ENCODE data around the gene WDR1. TPM values are rescaled to one million over a fixed set of nuclear protein-coding genes. Genes with fewer than 3 reads are reported as not detected.

The WDR1 gene
- polyA plus RNA-seq, 1 donor, result 168 TPM

DNA sequence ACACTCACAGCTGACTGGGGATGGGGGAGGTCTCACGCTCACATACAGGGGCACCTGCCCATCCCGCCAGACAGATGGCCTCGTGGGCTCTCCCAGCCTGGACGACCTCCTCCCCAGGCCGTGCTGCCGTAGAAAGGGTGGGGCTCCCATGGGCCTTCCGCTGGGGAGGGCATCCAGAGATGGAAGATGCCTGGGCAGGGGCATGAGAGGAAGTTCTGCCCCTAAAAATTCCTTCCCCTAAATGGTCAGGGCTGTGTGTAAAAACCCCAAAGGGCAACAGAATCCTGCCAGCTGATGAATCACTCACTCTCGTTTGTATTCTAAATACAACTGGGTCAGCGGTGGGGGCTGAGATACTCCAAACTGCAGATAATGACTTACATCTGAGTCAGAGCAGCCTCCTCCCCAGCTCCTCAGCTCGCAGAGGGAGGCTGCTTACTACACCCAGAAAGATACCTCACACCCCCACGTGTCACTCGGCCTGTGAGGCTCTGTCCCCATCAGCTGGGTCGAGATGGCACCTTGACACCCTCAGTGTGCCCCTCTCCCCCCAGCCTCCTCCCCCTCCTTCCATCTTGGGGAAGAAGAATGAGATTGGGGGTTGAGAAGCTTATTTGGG is 10.1 kb downstream of the WDR1 start:
- WGBS (ENCODE audit: insufficient coverage, low lambda C conversion rate), result no CpG with 5 or more reads among the region's 13 CpGs
- H3K27me3 ChIP-seq (ENCODE audit: control insufficient read depth, insufficient read depth, low read length), result no peaks in the 10 kb centered on the region
- peak in 1 of 2 donors; percentile 48 for DNase-seq
- H3K36me3 ChIP-seq (ENCODE audit: control insufficient read depth, insufficient read depth, low read length), result peaks cover 72% of the 10 kb centered on the region
- H3K27ac ChIP-seq (ENCODE audit: low read length), result peak overlapping the region; percentile 8
- no peaks in the 10 kb centered on the region for H3K9me3 ChIP-seq (ENCODE audit: control insufficient read depth, low read depth, low read length)
- H3K4me1 ChIP-seq (ENCODE audit: control insufficient read depth, insufficient read depth, low read length), result peaks cover 11% of the 10 kb centered on the region
- H3K4me3 ChIP-seq (ENCODE audit: low read length), result no peak overlapping the region

GRCh38 chr4:10105920-10106319 is 10.7 kb downstream of the WDR1 start:
- DNase-seq, result no peak
- H3K9me3 ChIP-seq (ENCODE audit: control insufficient read depth, low read depth, low read length), result no peaks in the 10 kb centered on the region

GRCh38 chr4:10105421-10105820 is 11.2 kb downstream of the WDR1 start:
- H3K27ac ChIP-seq (ENCODE audit: low read length), result no peak overlapping the region
- no peak for DNase-seq
- peaks cover 11% of the 10 kb centered on the region for H3K4me1 ChIP-seq (ENCODE audit: control insufficient read depth, insufficient read depth, low read length)

More at GRCh38 chr4:10105920-10106319, 10.7 kb downstream of the WDR1 start:
- peaks cover 71% of the 10 kb centered on the region for H3K36me3 ChIP-seq (ENCODE audit: control insufficient read depth, insufficient read depth, low read length)
- no peak overlapping the region for H3K27ac ChIP-seq (ENCODE audit: low read length)
- no peaks in the 10 kb centered on the region for H3K27me3 ChIP-seq (ENCODE audit: control insufficient read depth, insufficient read depth, low read length)
- WGBS (ENCODE audit: insufficient coverage, low lambda C conversion rate), result no CpG with 5 or more reads among the region's 4 CpGs
- peaks cover 11% of the 10 kb centered on the region for H3K4me1 ChIP-seq (ENCODE audit: control insufficient read depth, insufficient read depth, low read length)
- H3K4me3 ChIP-seq (ENCODE audit: low read length), result no peak overlapping the region

DNA sequence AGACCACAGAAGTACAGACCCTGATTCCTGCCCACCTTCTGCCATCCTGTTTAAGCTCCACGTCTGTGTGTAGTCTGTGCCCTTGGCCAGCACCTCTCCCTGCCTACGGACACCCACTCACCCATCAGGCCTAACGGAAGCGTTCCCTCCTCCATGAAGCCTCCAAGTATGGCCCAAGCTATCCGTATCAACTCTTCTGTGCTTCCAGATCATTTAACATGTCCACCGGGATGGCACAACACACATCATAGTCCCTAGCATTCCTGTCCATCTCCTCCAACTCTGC is 11.7 kb downstream of the WDR1 start:
- no peaks in the 10 kb centered on the region for H3K9me3 ChIP-seq (ENCODE audit: control insufficient read depth, low read depth, low read length)
- peaks cover 11% of the 10 kb centered on the region for H3K4me1 ChIP-seq (ENCODE audit: control insufficient read depth, insufficient read depth, low read length)
- no peak overlapping the region for H3K4me3 ChIP-seq (ENCODE audit: low read length)
- peaks cover 72% of the 10 kb centered on the region for H3K36me3 ChIP-seq (ENCODE audit: control insufficient read depth, insufficient read depth, low read length)
- no peak for DNase-seq
- H3K27me3 ChIP-seq (ENCODE audit: control insufficient read depth, insufficient read depth, low read length), result no peaks in the 10 kb centered on the region
- no peak overlapping the region for H3K27ac ChIP-seq (ENCODE audit: low read length)
- 100% methylated on average over 1 of the region's 6 CpGs for WGBS (ENCODE audit: insufficient coverage, low lambda C conversion rate)

More at GRCh38 chr4:10105421-10105820, 11.2 kb downstream of the WDR1 start:
- H3K27me3 ChIP-seq (ENCODE audit: control insufficient read depth, insufficient read depth, low read length), result no peaks in the 10 kb centered on the region
- 100% methylated on average over 2 of the region's 4 CpGs for WGBS (ENCODE audit: insufficient coverage, low lambda C conversion rate)
- H3K9me3 ChIP-seq (ENCODE audit: control insufficient read depth, low read depth, low read length), result no peaks in the 10 kb centered on the region
- H3K36me3 ChIP-seq (ENCODE audit: control insufficient read depth, insufficient read depth, low read length), result peaks cover 71% of the 10 kb centered on the region
- no peak overlapping the region for H3K4me3 ChIP-seq (ENCODE audit: low read length)

DNA sequence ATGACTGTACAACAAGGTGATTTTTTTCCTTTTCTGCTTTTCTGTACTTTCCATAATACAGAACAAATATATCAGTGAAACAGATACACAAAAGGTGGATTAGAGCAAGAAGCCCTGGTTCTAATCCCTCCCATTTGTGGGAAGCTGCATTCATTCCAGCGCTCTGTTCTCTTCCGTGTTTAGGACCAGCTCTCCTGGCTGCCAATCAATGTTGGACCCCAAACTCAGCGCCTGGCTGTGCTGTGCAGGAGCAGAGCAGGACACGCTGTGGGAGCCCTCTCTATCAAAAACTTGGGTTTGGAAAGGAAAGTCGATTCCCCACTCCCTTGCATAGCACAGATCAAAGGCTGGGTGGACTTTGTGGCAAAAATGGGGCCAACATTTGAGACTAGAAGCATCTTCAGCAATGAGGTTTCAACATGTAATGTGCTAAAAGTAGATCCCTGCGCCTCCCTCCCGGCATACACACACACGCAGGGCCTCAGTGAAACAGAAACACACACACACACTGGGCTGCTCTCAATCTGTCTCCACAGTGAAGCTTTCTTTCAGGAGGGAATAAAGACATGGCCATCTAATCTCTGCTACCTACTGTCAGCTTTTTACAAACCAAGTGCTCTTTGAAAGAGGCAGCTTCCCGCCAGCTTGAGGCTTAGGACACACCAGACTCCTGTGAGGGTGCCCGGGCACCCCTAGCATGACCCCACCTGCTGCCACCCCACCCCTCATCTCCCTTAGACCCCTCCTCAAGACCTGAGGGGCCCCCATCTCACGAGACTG is 12.2 kb downstream of the WDR1 start:
- Histone ChIP-seq H3K36me3 (ENCODE audit: control insufficient read depth, insufficient read depth, low read length) (peaks cover 72% of the 10 kb centered on the region), H3K4me1 (ENCODE audit: control insufficient read depth, insufficient read depth, low read length) (peaks cover 11% of the 10 kb centered on the region), H3K27me3 (ENCODE audit: control insufficient read depth, insufficient read depth, low read length) (no peaks in the 10 kb centered on the region), H3K4me3 (ENCODE audit: low read length) (no peak overlapping the region), H3K9me3 (ENCODE audit: control insufficient read depth, low read depth, low read length) (no peaks in the 10 kb centered on the region), H3K27ac (ENCODE audit: low read length) (no peak overlapping the region)
- no peak for DNase-seq
- no CpG with 5 or more reads among the region's 11 CpGs for WGBS (ENCODE audit: insufficient coverage, low lambda C conversion rate)

DNA sequence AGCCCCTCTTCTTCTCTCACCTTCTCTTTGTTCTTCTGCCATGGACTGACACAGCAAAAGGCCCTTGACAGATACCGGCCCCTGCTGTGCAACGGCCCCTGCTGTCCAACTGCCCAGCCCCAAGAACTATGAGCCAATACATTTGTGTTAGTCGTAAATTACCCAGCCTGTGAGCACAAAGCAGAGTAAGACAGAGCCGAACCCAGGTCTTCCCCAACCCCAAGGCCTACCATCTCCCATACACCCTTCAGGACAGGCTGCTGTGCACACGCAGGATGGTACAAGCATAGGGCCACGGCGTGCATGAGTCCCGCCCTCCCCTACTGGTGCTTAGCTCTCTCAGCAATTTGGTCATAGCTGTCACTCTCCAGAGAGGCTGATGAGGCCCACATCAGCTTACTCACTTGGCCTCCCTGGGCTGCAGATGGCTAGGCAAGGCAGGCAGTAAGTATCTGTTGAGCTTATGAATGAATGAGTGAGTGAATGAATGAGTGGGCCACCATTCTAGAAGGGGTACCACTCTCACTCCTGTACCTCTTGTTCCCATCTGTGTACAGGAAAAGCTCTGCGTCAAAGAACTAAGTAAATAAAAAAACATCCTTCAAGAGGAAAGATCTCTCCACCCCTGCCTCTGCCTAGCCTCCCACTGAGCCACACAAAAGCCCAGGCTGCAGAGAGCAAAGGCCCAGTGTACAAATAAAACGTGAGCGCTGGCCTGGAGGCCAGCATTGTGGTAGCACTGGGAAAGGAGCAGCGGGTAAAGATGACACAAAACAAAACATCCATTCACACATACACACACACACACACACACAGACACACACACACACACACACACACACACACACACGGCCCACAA is 13.9 kb downstream of the WDR1 start:
- no peak for DNase-seq
- WGBS (ENCODE audit: insufficient coverage, low lambda C conversion rate), result no CpG with 5 or more reads among the region's 13 CpGs
- H3K4me1 ChIP-seq (ENCODE audit: control insufficient read depth, insufficient read depth, low read length), result peaks cover 10% of the 10 kb centered on the region
- H3K9me3 ChIP-seq (ENCODE audit: control insufficient read depth, low read depth, low read length), result no peaks in the 10 kb centered on the region
- H3K27me3 ChIP-seq (ENCODE audit: control insufficient read depth, insufficient read depth, low read length), result no peaks in the 10 kb centered on the region
- H3K4me3 ChIP-seq (ENCODE audit: low read length), result no peak overlapping the region
- peaks cover 72% of the 10 kb centered on the region for H3K36me3 ChIP-seq (ENCODE audit: control insufficient read depth, insufficient read depth, low read length)
- H3K27ac ChIP-seq (ENCODE audit: low read length), result no peak overlapping the region

GRCh38 chr4:10101671-10102473 is 14.7 kb downstream of the WDR1 start:
- peaks cover 73% of the 10 kb centered on the region for H3K36me3 ChIP-seq (ENCODE audit: control insufficient read depth, insufficient read depth, low read length)
- H3K27ac ChIP-seq (ENCODE audit: low read length), result no peak overlapping the region

GRCh38 chr4:10100734-10101216 is 15.8 kb downstream of the WDR1 start:
- H3K4me1 ChIP-seq (ENCODE audit: control insufficient read depth, insufficient read depth, low read length), result no peaks in the 10 kb centered on the region
- no CpG with 5 or more reads among the region's 12 CpGs for WGBS (ENCODE audit: insufficient coverage, low lambda C conversion rate)
- H3K9me3 ChIP-seq (ENCODE audit: control insufficient read depth, low read depth, low read length), result no peaks in the 10 kb centered on the region
- peaks cover 78% of the 10 kb centered on the region for H3K36me3 ChIP-seq (ENCODE audit: control insufficient read depth, insufficient read depth, low read length)
- no peaks in the 10 kb centered on the region for H3K27me3 ChIP-seq (ENCODE audit: control insufficient read depth, insufficient read depth, low read length)
- H3K27ac ChIP-seq (ENCODE audit: low read length), result no peak overlapping the region
- H3K4me3 ChIP-seq (ENCODE audit: low read length), result no peak overlapping the region
- DNase-seq, result no peak

More at GRCh38 chr4:10101671-10102473, 14.7 kb downstream of the WDR1 start:
- Histone ChIP-seq H3K4me3 (ENCODE audit: low read length) (no peak overlapping the region), H3K4me1 (ENCODE audit: control insufficient read depth, insufficient read depth, low read length) (peaks cover 2% of the 10 kb centered on the region), H3K27me3 (ENCODE audit: control insufficient read depth, insufficient read depth, low read length) (no peaks in the 10 kb centered on the region), H3K9me3 (ENCODE audit: control insufficient read depth, low read depth, low read length) (no peaks in the 10 kb centered on the region)
- WGBS (ENCODE audit: insufficient coverage, low lambda C conversion rate), result no CpG with 5 or more reads among the region's 14 CpGs
- no peak for DNase-seq

GRCh38 chr4:10099499-10100325 is 16.9 kb downstream of the WDR1 start:
- Histone ChIP-seq H3K27me3 (ENCODE audit: control insufficient read depth, insufficient read depth, low read length) (no peaks in the 10 kb centered on the region), H3K4me1 (ENCODE audit: control insufficient read depth, insufficient read depth, low read length) (no peaks in the 10 kb centered on the region), H3K4me3 (ENCODE audit: low read length) (no peak overlapping the region), H3K36me3 (ENCODE audit: control insufficient read depth, insufficient read depth, low read length) (peaks cover 89% of the 10 kb centered on the region), H3K9me3 (ENCODE audit: control insufficient read depth, low read depth, low read length) (no peaks in the 10 kb centered on the region), H3K27ac (ENCODE audit: low read length) (no peak overlapping the region)
- DNase-seq, result no peak
- no CpG with 5 or more reads among the region's 25 CpGs for WGBS (ENCODE audit: insufficient coverage, low lambda C conversion rate)
